ENCODE data around the gene LSAMP. TPM values are rescaled to one million over a fixed set of nuclear protein-coding genes. Genes with fewer than 3 reads are reported as not detected.

LSAMP gene
- total RNA-seq, 1 experiment from 2014 or later = 3.1 TPM

DNA sequence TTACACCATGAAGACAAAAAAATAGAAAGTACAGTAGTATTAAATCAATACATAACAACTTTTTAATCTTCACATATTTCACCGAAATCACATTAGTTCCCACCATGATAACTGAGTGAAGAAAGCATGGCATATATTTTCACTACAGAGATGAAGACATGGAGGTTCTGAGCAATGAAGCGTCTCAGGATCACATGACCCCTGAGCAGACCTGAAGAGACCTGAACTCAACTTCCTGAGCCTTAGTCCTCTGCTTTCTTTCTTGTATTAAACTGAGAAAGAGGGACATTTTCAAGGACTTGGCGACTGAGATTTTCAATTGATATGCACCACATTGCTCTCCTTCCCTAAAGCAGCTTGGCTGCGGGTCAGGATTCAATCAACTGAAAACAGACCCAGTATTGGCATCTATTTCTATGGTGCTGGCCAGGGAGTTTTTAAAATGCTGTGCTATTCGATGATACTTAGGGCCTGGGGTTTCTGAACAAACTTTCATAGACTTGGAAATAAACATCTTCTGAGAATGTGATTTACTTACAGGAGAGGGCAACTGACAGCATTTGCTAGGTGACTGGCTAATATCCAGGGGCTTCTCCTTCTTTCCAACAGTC is 165.1 kb downstream of the LSAMP start:
- no TSS peak for BruUV-seq (replicated peaks)
- H3K4me1 ChIP-seq (ENCODE audit: control insufficient read depth, insufficient read depth, low read length) = no peaks in the 10 kb centered on the region
- ATAC-seq (no peak), DNase-seq (ENCODE audit: low read depth, low spot score) (no peak)
- intact Hi-C loops (cut with micrococcal nuclease; ENCODE audit: unreplicated experiment) = no loop called here
- H3K36me3 ChIP-seq (ENCODE audit: control insufficient read depth, insufficient read depth, low read length) = no peaks in the 10 kb centered on the region
- H3K9me3 ChIP-seq (ENCODE audit: control insufficient read depth, insufficient read depth, low read depth, low read length) = no peaks in the 10 kb centered on the region
- H3K27me3 ChIP-seq (ENCODE audit: control insufficient read depth, insufficient read depth, low read length) = no peaks in the 10 kb centered on the region
- in situ Hi-C loops (cut with HindIII; ENCODE audit: low pct_unique_long_range_greater_than_20kb, low sequenced_read_pairs) = no loop called here
- POLR2A ChIA-PET = no interaction called here
- no peak overlapping the region for H3K27ac ChIP-seq (ENCODE audit: low read length)
- no peak overlapping the region for H3K4me3 ChIP-seq (ENCODE audit: low read depth in 2 of 2, low read length in 2 of 2)
- TF ChIP-seq POLR2AphosphoS5 (IDR thresholded peaks at IDR 0.05; ENCODE audit: low read depth, low read length) (no peak), REST (IDR thresholded peaks at IDR 0.05; ENCODE audit: insufficient read depth in 1 of 2, low read depth in 2 of 2, low read length in 1 of 2) (no peak), TCF7L2 (IDR thresholded peaks at IDR 0.05; ENCODE audit: low read depth, low read length) (no peak), SIN3A (IDR thresholded peaks at IDR 0.05; ENCODE audit: borderline replicate concordance, insufficient read depth, low read depth, low read length) (no peak), CTCF (IDR thresholded peaks at IDR 0.05) (no peak)
- CTCF ChIA-PET = no interaction called here

DNA sequence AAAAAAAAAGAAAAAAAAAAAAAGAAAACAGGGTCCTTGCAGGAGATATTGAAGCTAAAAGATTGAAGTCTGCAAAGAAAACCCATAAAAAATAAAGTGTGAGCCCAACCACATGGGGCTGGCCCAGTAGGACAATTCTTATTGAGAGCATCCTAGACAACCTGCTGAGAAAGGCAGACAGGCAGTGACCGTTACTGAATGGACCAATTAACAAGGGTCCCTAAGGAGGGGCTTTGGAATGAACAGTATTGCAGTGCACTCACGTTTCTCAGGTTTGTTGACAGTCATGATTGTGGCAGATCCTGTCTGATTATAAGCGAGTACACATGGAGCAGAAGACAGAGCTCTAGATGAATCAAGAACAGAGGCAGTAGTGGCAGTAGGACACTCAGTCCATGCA is 168.6 kb downstream of the LSAMP start:
- POLR2A ChIA-PET = no interaction called here
- no peak for ATAC-seq
- no peak for DNase-seq (ENCODE audit: low read depth, low spot score)
- TF ChIP-seq REST (IDR thresholded peaks at IDR 0.05; ENCODE audit: insufficient read depth in 1 of 2, low read depth in 2 of 2, low read length in 1 of 2) = no peak
- TF ChIP-seq SIN3A (IDR thresholded peaks at IDR 0.05; ENCODE audit: borderline replicate concordance, insufficient read depth, low read depth, low read length) = no peak
- no peak for TF ChIP-seq TCF7L2 (IDR thresholded peaks at IDR 0.05; ENCODE audit: low read depth, low read length)
- no peak for TF ChIP-seq CTCF (IDR thresholded peaks at IDR 0.05)
- TF ChIP-seq POLR2AphosphoS5 (IDR thresholded peaks at IDR 0.05; ENCODE audit: low read depth, low read length) = no peak
- Histone ChIP-seq H3K36me3 (ENCODE audit: control insufficient read depth, insufficient read depth, low read length) (no peaks in the 10 kb centered on the region), H3K4me3 (ENCODE audit: low read depth in 2 of 2, low read length in 2 of 2) (no peak overlapping the region), H3K4me1 (ENCODE audit: control insufficient read depth, insufficient read depth, low read length) (no peaks in the 10 kb centered on the region), H3K27me3 (ENCODE audit: control insufficient read depth, insufficient read depth, low read length) (no peaks in the 10 kb centered on the region), H3K27ac (ENCODE audit: low read length) (no peak overlapping the region), H3K9me3 (ENCODE audit: control insufficient read depth, insufficient read depth, low read depth, low read length) (no peaks in the 10 kb centered on the region)
- no TSS peak for BruUV-seq (replicated peaks)
- intact Hi-C loops (cut with micrococcal nuclease; ENCODE audit: unreplicated experiment) (no loop called here), in situ Hi-C loops (cut with HindIII; ENCODE audit: low pct_unique_long_range_greater_than_20kb, low sequenced_read_pairs) (no loop called here)
- CTCF ChIA-PET = no interaction called here
